NT2/D1 (cell line): Measurements from ENCODE around the gene FTCD.

ENCODE experiments used
- DNase-seq: peaks from one replicate; pipeline ENCODE4 v3.0.0-alpha.2; 2011; ENCODE audit warnings: low read depth, low spot score
- H3K27me3 ChIP-seq: 2 replicates; pipeline ENCODE4 v1.6.0; 2011; ENCODE audit warnings: mild to moderate bottlenecking; ENCODE audit not compliant: insufficient read length, insufficient read depth
- H3K36me3 ChIP-seq: 2 replicates; pipeline ENCODE4 v1.6.1; 2011; ENCODE audit warnings: mild to moderate bottlenecking, low read length, mixed read lengths; ENCODE audit not compliant: insufficient read depth, insufficient read length
- H3K4me1 ChIP-seq: 2 replicates; pipeline ENCODE4 v1.5.1; 2011; ENCODE audit not compliant: insufficient read depth, insufficient read length
- H3K4me3 ChIP-seq: 2 replicates; pipeline ENCODE4 v1.5.1; 2011; ENCODE audit warnings: low read depth; ENCODE audit not compliant: insufficient read length
- H3K9ac ChIP-seq: 2 replicates; pipeline ENCODE4 v1.6.0; 2011; ENCODE audit warnings: low read depth; ENCODE audit not compliant: insufficient read length
- H3K9me3 ChIP-seq: 2 replicates; pipeline ENCODE4 v1.5.1; 2011; ENCODE audit warnings: mild to moderate bottlenecking, low read length; ENCODE audit not compliant: insufficient read depth
- SUZ12 ChIP-seq: IDR thresholded peaks from 2 replicates; pipeline ENCODE4 v1.6.1; 2011; ENCODE audit not compliant: insufficient read length, insufficient read depth; ENCODE audit errors: extremely low read depth
- YY1 ChIP-seq: IDR thresholded peaks from 2 replicates; pipeline ENCODE4 v1.6.1; 2011; ENCODE audit not compliant: insufficient read length, insufficient read depth
- ZNF274 ChIP-seq: IDR thresholded peaks from 2 replicates; pipeline ENCODE4 v1.6.1; 2011; ENCODE audit warnings: mild to moderate bottlenecking, low read depth, low read length

Gene FTCD

GRCh38 chr21:46128933-46129571 is 26.3 kb downstream of the FTCD start:
- Histone ChIP-seq H3K4me1 (peaks cover 18% of the 10 kb centered on the region), H3K9ac (peak overlapping the region; percentile 61), H3K27me3 (no peaks in the 10 kb centered on the region), H3K4me3 (no peak overlapping the region), H3K36me3 (peaks cover 83% of the 10 kb centered on the region), H3K9me3 (no peaks in the 10 kb centered on the region)
- no peak for DNase-seq
- TF ChIP-seq ZNF274 (no peak), SUZ12 (no peak), YY1 (no peak)

- no peaks in the 10 kb centered on the region for H3K27me3 ChIP-seq
- peaks cover 90% of the 10 kb centered on the region for H3K36me3 ChIP-seq
- peak overlapping the region; percentile 47 for H3K9ac ChIP-seq
- no peak for TF ChIP-seq ZNF274
- TF ChIP-seq SUZ12: no peak
- no peak for TF ChIP-seq YY1
- H3K9me3 ChIP-seq: no peaks in the 10 kb centered on the region
- no peak overlapping the region for H3K4me3 ChIP-seq
- H3K4me1 ChIP-seq: peaks cover 18% of the 10 kb centered on the region
- no peak for DNase-seq
Measured at GRCh38 chr21:46128106-46128932, 27.1 kb downstream of the FTCD start.

- H3K36me3 ChIP-seq: peaks cover 94% of the 10 kb centered on the region
- peaks cover 18% of the 10 kb centered on the region for H3K4me1 ChIP-seq
- no peak for TF ChIP-seq YY1
- no peak for TF ChIP-seq SUZ12
- TF ChIP-seq ZNF274: no peak
- peak overlapping the region; percentile 47 for H3K9ac ChIP-seq
- H3K27me3 ChIP-seq: no peaks in the 10 kb centered on the region
- H3K9me3 ChIP-seq: no peaks in the 10 kb centered on the region
- H3K4me3 ChIP-seq: no peak overlapping the region
- no peak for DNase-seq
Measured at GRCh38 chr21:46127239-46128105, 27.9 kb downstream of the FTCD start.

DNA sequence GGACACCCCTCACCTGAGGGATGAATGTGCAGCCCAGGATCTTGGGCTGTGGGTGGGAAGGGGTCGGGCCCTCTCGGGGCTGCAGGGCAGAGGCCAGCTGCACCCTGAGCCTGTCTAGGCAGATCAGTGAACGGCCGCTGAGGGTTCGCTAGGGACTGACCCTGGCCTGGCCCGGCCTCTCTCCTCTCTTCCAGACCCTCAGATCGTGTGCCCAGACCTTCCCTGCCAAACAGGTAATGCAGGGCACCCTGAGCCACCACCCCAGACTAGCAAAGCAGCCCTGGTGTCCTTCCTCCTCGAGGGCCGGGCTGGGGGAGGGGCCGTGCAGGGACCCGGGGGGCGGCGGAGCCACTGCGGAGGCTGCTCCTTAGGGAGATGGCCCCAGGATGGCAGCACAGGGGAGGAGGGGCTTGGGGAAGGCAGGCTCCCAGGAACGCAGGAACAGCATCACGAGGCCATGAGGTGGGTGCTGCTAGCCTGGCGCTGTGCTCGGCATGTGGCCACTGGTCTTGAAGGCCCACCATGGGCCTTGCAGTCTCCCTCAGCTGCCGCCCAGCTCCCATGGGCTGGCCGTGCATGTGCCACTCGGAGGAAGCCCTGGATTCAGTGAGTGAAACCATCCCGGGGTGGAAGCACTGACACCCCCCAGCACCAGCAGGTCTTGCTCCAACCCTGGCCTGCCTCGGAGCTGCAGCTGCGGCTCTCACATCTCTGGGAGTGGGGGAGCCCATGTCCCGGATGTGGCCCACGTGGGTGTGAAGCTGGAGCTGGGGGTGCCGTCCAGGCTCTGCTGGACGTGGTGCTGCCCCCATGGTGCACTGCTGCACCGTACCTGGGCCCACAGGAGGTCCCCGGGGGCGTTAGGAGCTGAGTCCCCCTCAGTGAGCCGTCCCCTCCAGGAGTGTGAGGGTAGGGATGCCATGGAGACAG is 28.8 kb downstream of the FTCD start:
- TF ChIP-seq SUZ12: no peak
- no peak for TF ChIP-seq YY1
- TF ChIP-seq ZNF274: no peak
- H3K4me1 ChIP-seq: peaks cover 22% of the 10 kb centered on the region
- DNase-seq: no peak
- no peaks in the 10 kb centered on the region for H3K27me3 ChIP-seq
- no peak overlapping the region for H3K9ac ChIP-seq
- H3K9me3 ChIP-seq: no peaks in the 10 kb centered on the region
- peaks cover 94% of the 10 kb centered on the region for H3K36me3 ChIP-seq
- H3K4me3 ChIP-seq: no peak overlapping the region

DNA sequence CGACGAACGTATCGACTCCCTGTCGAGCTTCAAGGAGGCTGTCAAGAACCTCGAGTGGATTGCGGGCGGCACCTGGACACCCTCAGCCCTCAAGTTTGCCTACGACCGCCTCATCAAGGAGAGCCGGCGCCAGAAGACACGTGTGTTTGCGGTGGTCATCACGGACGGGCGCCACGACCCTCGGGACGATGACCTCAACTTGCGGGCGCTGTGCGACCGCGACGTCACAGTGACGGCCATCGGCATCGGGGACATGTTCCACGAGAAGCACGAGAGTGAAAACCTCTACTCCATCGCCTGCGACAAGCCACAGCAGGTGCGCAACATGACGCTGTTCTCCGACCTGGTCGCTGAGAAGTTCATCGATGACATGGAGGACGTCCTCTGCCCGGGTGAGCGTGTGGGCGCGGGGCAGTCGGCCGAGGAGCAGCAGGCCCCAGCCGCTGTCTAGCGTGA is 29.5 kb downstream of the FTCD start:
- Histone ChIP-seq H3K4me3 (no peak overlapping the region), H3K9me3 (no peaks in the 10 kb centered on the region), H3K9ac (no peak overlapping the region), H3K27me3 (no peaks in the 10 kb centered on the region), H3K4me1 (peaks cover 22% of the 10 kb centered on the region), H3K36me3 (peaks cover 97% of the 10 kb centered on the region)
- DNase-seq: no peak
- TF ChIP-seq SUZ12 (no peak), YY1 (no peak), ZNF274 (no peak)
